Measurements from ENCODE around the gene CYB561D2. TPM values are rescaled to one million over a fixed set of nuclear protein-coding genes. Genes with fewer than 3 reads are reported as not detected.

The CYB561D2 gene
- polyA plus RNA-seq, 4 donors, result 25.8 to 39.1 (median 30.9) TPM

Other genes starting within 250 kb of the CYB561D2 start
- 10 to 100 TPM in 1 of 4 donors, 1 to 10 TPM in 3; 3.0 to 35.7 (median 4.3) TPM for gene SEMA3F, start 195.5 kb upstream of the CYB561D2 start, polyA plus RNA-seq
- not detected for gene GNAT1, start 159.3 kb upstream of the CYB561D2 start, polyA plus RNA-seq
- gene SLC38A3, start 145.6 kb upstream of the CYB561D2 start, polyA plus RNA-seq, result 1 to 10 TPM in 2 of 4 donors, not detected in 2; 2.1 to 2.4 TPM
- gene GNAI2, start 114.7 kb upstream of the CYB561D2 start, polyA plus RNA-seq, result 100 to 1,000 TPM in 2 of 4 donors, 10 to 100 TPM in 2; 23.9 to 117 (median 81.9) TPM
- 100 to 1,000 TPM in 3 of 4 donors, 10 to 100 TPM in 1; 39.2 to 204 (median 154) TPM for gene SEMA3B, start 81.7 kb upstream of the CYB561D2 start, polyA plus RNA-seq
- gene LSMEM2, start 71.8 kb upstream of the CYB561D2 start, polyA plus RNA-seq, result under 1 TPM in 3 of 4 donors, not detected in 1; 0.21 to 0.54 (median 0.30) TPM
- gene IFRD2, start 58.4 kb upstream of the CYB561D2 start, polyA plus RNA-seq, result 10 to 100 TPM; 46.3 to 93.4 (median 71.0) TPM
- 1 to 10 TPM; 1.6 to 4.1 (median 2.5) TPM for gene HYAL3, start 51.5 kb upstream of the CYB561D2 start, polyA plus RNA-seq
- 1 to 10 TPM; 2.4 to 8.5 (median 7.3) TPM for gene NAA80, start 51.5 kb upstream of the CYB561D2 start, polyA plus RNA-seq
- 10 to 100 TPM in 1 of 4 donors, 1 to 10 TPM in 3; 1.1 to 11.1 (median 3.7) TPM for gene HYAL1, start 47.3 kb upstream of the CYB561D2 start, polyA plus RNA-seq
- 100 to 1,000 TPM in 1 of 4 donors, 10 to 100 TPM in 3; 11.0 to 124 (median 23.6) TPM for gene HYAL2, start 28.1 kb upstream of the CYB561D2 start, polyA plus RNA-seq
- gene TUSC2, start 22.6 kb upstream of the CYB561D2 start, polyA plus RNA-seq, result 10 to 100 TPM; 26.8 to 46.2 (median 30.6) TPM
- 10 to 100 TPM; 16.3 to 39.0 (median 26.2) TPM for gene RASSF1, start 10.0 kb upstream of the CYB561D2 start, polyA plus RNA-seq
- 1 to 10 TPM in 2 of 4 donors, under 1 TPM in 2; 0.43 to 2.5 (median 1.2) TPM for gene ZMYND10, start 5.1 kb upstream of the CYB561D2 start, polyA plus RNA-seq
- gene NPRL2, start 87 bp upstream of the CYB561D2 start, polyA plus RNA-seq, result 10 to 100 TPM; 16.2 to 31.8 (median 21.3) TPM
- gene TMEM115, start 8.7 kb downstream of the CYB561D2 start, polyA plus RNA-seq, result 10 to 100 TPM; 24.8 to 49.1 (median 31.0) TPM
- 1 to 10 TPM in 1 of 4 donors, under 1 TPM in 3; 0.22 to 5.3 (median 0.89) TPM for gene CACNA2D2, start 152.8 kb downstream of the CYB561D2 start, polyA plus RNA-seq
- gene C3orf18, start 216.9 kb downstream of the CYB561D2 start, polyA plus RNA-seq, result 1 to 10 TPM; 1.1 to 3.9 (median 2.9) TPM
- 10 to 100 TPM; 13.9 to 30.1 (median 16.0) TPM for gene HEMK1, start 218.7 kb downstream of the CYB561D2 start, polyA plus RNA-seq

Measured in small intestine (tissue), 4 donors.